ENCODE data around the gene HTR3C. TPM values are rescaled to one million over a fixed set of nuclear protein-coding genes. Genes with fewer than 3 reads are reported as not detected.

HTR3C gene
- polyA plus RNA-seq, 1 donor from 2014 or later = not detected

GRCh38 chr3:184039414-184039813 lies 13.4 kb upstream of the HTR3C start:
- Histone ChIP-seq H4K20me1 (ENCODE audit: insufficient read depth) (no peaks in the 10 kb centered on the region), H3K9me2 (ENCODE audit: insufficient read depth, low read length) (no peaks in the 10 kb centered on the region), H2AFZ (ENCODE audit: low read depth, low read length) (no peak overlapping the region), H3K4me2 (ENCODE audit: low read length) (no peak overlapping the region), H3K36me3 (ENCODE audit: insufficient read depth, low read length) (no peaks in the 10 kb centered on the region), H3K4me3 (ENCODE audit: low read length) (no peak overlapping the region), H3K27ac (ENCODE audit: low read length) (no peak overlapping the region), H3K79me2 (replicated peaks; ENCODE audit: insufficient read depth, low read length) (no peaks in the 10 kb centered on the region), H3F3A (ENCODE audit: insufficient read depth, low read length, poor library complexity, severe bottlenecking) (no peaks in the 10 kb centered on the region), H3K27me3 (ENCODE audit: insufficient read depth, low read depth, low read length) (no peaks in the 10 kb centered on the region), H3K9me3 (ENCODE audit: low read length) (no peaks in the 10 kb centered on the region), H3K9ac (ENCODE audit: low read length) (no peak overlapping the region)
- TF ChIP-seq REST (IDR thresholded peaks at IDR 0.05; ENCODE audit: borderline replicate concordance) (no peak), SMC3 (conservative IDR thresholded peaks at IDR 0.05; ENCODE audit: poor library complexity) (no peak), EZH2 (IDR thresholded peaks at IDR 0.05; ENCODE audit: borderline replicate concordance, insufficient read depth, low read length, poor library complexity, severe bottlenecking) (no peak), MXI1 (conservative IDR thresholded peaks at IDR 0.05; ENCODE audit: poor library complexity, severe bottlenecking) (no peak), POLR2AphosphoS5 (IDR thresholded peaks at IDR 0.05) (no peak), EP300 (conservative IDR thresholded peaks at IDR 0.05; ENCODE audit: poor library complexity, severe bottlenecking) (no peak), CTCF (IDR thresholded peaks at IDR 0.05; ENCODE audit: poor library complexity, severe bottlenecking) (no peak), TAF1 (IDR thresholded peaks at IDR 0.05; ENCODE audit: low read depth) (no peak), RAD21 (conservative IDR thresholded peaks at IDR 0.05) (no peak)

- no peaks in the 10 kb centered on the region for H3K27me3 ChIP-seq (ENCODE audit: insufficient read depth, low read depth, low read length)
- no peak overlapping the region for H2AFZ ChIP-seq (ENCODE audit: low read depth, low read length)
- H3K79me2 ChIP-seq (replicated peaks; ENCODE audit: insufficient read depth, low read length) = no peaks in the 10 kb centered on the region
- TF ChIP-seq RAD21 (conservative IDR thresholded peaks at IDR 0.05) (no peak), POLR2AphosphoS5 (IDR thresholded peaks at IDR 0.05) (no peak), MXI1 (conservative IDR thresholded peaks at IDR 0.05; ENCODE audit: poor library complexity, severe bottlenecking) (no peak), REST (IDR thresholded peaks at IDR 0.05; ENCODE audit: borderline replicate concordance) (no peak)
- H3K9ac ChIP-seq (ENCODE audit: low read length) = no peak overlapping the region
- no peak overlapping the region for H3K27ac ChIP-seq (ENCODE audit: low read length)
- H3K9me3 ChIP-seq (ENCODE audit: low read length) = no peaks in the 10 kb centered on the region
- H3K4me2 ChIP-seq (ENCODE audit: low read length) = no peak overlapping the region
- H3K36me3 ChIP-seq (ENCODE audit: insufficient read depth, low read length) = no peaks in the 10 kb centered on the region
- H3K9me2 ChIP-seq (ENCODE audit: insufficient read depth, low read length) = no peaks in the 10 kb centered on the region
- no peak overlapping the region for H3K4me3 ChIP-seq (ENCODE audit: low read length)
- no peaks in the 10 kb centered on the region for H3F3A ChIP-seq (ENCODE audit: insufficient read depth, low read length, poor library complexity, severe bottlenecking)
- H4K20me1 ChIP-seq (ENCODE audit: insufficient read depth) = no peaks in the 10 kb centered on the region
Measured at GRCh38 chr3:184040010-184040409, 12.8 kb upstream of the HTR3C start.

Data from neural cell (in vitro differentiated cells).